Measurements from ENCODE around the gene PSMB10.
"Not testable (repeated sequence)": the region's sequence is repeated elsewhere in the genome, so short reads cannot be mapped to it uniquely, and the experiment has no call there.

Gene PSMB10

DNA sequence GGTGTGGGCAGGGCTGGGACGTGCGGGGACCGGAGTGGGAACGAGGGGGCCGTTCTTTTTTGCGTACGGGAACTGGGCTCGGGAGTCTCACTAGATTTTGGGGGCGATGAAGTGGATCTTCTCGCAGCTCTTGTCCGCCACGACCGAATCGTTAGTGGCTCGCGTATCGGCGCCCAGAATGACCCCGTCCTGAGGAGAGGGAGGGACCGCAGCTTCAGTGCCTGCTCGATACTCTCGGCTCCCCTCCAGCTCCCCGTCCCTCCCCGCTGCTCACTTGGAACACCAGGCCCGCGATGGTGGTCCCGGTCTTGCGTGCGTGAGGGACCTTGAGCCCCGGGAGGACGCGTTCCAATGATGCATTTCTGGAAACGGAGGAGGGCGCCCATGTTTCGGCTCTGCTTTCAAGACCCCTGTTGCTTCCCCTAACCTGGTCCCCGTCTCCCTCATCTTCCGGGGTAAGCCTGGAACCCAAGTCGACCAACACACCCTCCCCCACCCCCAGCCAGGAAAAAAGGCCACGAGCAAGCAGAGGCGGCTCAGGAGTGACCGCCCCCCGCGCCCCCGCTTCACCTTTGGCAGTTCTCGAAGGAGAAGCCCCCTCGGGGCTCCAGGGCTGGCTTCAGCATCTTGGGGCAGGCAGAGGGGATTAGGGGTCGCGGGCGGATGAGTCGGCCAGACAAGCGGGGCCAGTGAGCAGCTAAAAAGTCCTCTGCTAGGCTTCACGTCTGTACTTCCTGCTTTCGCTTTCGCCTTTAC lies at the start of gene PSMB10:
Gene PSMB10 (minus strand): TSS at position 727 of the 756 bp plus-strand sequence. CDS start 101 bp downstream, at position 626.
- peak; percentile 6 to 38 for DNase-seq (ENCODE audit: low read depth in 2 of 2, low spot score in 1 of 2)

DNA sequence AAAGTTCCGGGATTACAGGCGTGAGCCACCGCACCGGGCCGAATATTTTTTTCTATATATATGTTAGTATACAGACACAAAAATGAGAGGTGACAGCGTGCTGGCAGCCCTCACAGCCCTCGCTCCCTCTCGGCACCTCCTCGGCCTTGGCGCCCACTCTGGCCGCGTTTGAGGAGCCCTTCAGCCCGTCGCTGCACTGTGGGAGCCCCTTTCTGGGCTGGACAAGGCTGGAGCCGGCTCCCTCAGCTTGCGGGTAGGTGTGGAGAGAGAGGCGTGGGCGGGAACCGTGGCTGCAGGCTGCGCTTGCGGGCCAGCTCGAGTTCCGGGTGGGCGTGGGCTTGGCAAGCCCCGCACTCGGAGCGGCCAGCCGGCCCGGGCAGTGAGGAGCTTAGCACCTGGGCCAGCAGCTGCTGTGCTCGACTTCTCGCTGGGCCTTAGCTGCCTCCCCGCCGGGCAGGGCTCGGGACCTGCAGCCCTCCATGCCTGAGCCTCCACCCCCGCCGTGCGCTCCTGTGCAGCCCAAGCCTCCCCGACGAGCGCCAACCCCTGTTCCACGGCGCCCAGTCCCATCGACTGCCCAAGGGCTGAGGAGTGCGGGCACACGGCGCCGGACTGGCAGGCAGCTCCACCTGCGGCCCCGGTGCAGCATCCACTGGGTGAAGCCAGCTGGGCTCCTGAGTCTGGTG lies 45.5 kb upstream of the PSMB10 start:
- DNase-seq (ENCODE audit: low read depth in 2 of 2, low spot score in 1 of 2): no peak

DNA sequence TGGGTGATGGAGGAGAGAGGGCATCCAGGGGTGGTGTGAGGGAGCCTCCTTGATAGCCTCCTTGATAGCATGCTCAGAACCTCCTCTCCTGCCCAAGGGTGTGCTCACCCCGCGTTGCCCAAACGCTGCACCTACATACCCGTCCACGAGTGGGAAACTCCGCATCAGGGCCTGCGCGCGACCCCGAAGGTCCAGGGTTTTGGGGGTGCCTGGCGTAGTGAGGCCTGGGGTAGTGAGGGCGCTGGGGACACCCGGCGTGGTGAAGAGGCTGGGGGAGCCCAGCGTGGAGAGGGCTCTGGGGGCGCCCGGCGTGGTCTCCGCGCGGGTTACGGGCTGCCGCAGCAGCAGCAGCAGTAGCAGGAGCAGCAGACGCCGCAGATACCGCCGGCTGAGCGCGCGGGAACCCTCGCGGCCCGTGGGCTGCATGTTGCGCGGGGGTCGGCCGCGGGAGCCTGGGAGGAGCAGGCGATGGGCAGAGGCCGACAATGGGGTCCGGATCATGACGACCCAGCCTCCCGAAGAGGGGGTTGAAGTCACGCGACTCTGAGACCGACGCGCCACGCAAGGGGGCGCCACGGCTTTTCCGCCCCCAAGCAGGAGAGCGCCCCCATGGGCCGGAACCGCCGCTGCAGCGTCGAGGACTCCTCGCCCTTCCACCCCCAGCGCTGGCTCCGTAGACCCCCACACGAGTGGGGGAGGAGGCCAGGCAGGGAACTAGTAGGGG lies 43.5 kb upstream of the PSMB10 start, which contains the start of gene DPEP3:
Gene DPEP3 (minus strand): TSS at position 545 of the 724 bp plus-strand sequence. CDS start 119 bp downstream, at position 426.
- no peak for DNase-seq (ENCODE audit: low read depth in 2 of 2, low spot score in 1 of 2)

DNA sequence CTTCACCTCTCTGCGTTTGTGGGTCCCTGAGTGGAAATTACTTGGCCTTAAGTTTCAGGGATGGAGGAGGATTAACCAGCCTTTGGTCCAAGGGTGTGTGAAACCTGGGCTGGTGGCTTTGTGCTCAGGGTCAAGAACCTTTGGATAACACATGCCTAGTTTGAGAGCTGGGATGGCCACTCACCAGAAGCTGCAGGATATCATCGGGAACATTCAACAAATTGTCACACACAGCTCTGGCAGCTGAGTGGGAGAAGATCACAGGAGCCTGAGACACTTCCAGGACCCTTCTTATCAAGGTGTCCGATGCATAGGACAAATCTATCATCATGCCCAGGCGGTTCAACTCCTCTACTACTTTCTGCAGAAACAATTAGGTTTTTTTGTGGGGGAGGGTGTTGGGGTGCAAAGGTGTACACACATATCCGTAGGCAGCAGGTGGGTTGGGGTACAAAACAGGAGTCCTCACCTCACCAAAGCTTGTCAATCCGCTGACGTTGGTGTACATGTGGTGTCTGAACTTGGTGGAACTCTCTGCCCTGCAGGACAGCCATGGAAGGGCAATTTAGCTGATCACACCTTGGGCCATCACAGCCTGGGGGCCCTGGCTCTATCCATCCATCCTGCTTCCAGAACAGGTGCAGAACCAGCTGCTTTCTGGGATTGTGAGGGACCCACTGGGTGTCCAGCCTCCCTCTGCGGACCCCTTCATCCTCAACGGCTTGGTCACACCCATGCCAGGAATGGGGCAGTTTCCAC lies 41.0 kb upstream of the PSMB10 start:
- no peak for DNase-seq (ENCODE audit: low read depth in 2 of 2, low spot score in 1 of 2)

DNA sequence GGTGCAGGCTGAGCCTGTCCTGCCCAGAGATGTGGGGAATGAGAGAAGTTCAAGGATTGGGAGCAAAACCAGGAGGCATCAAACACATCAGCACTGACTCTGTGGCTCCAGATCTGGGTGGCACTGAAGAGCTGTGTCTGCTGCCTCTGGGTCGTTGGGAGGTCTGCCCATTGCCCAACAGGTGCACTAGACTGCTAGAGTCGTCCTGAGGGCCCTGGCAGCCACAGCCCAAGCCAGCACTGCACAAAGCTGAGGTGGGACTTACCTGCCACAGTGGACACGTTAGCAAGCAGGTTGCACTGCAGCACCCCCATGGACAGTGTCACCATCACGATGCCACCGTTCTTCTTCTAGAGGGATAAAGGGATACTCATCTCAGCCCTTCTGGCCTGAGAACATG lies 40.4 kb upstream of the PSMB10 start:
- DNase-seq (ENCODE audit: low read depth in 2 of 2, low spot score in 1 of 2): no peak

DNA sequence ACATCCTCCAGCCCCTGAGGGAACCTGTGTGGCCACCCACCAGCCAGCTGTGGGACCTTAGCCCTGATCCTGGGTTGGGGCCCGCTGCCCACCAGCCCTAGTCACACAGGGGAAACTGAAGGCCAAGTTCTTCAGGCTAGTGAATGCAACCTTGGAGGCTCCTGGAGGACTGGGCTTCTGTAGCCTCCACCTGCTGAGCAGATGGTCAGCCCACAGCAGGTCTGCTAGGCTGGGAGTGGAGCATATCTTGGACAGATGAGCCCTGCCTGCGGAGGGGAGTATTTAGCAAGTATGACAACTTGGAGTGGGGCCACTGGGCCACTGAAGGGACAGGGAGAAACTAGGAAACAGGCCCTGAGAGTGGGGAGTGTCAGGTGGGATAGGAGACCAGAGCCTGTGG lies 39.6 kb upstream of the PSMB10 start:
- no peak for DNase-seq (ENCODE audit: low read depth in 2 of 2, low spot score in 1 of 2)

DNA sequence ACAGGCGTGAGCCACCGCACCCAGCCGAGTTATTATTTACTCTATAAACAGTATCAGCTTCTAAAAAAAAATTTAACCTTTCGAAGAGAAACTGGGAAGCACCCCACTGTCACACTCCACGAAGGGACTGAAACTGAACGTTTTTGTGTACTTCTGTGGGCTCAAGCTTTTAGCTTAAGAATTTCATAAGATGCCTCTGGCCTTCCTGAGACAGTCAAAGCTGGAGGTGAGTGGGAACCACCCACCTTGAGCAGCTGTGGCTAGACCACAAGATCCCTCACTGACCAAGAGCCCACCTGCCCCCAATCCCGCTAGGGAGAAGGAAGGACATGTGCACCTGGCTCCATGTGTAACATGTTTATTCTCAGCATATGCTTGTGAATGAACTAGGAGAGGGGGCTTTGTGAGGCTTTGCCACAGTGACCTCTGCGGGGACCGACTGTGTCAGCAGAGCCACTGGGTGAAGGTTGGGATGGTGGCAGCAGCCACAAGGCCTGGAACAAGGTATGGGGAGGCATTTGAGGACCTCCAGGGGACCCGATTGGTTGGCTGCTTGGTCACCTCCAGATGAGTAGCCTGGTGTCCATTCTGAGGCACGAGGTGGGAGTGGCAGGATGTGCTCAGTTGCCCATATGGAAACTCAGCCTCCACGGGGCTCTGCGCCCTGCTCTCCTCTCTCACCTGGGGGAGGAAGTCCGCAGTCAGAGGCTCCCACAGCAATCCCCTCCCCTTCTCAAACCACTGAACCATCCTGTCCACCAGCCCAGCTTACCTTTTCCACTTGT lies 38.9 kb upstream of the PSMB10 start:
- no peak for DNase-seq (ENCODE audit: low read depth in 2 of 2, low spot score in 1 of 2)

DNA sequence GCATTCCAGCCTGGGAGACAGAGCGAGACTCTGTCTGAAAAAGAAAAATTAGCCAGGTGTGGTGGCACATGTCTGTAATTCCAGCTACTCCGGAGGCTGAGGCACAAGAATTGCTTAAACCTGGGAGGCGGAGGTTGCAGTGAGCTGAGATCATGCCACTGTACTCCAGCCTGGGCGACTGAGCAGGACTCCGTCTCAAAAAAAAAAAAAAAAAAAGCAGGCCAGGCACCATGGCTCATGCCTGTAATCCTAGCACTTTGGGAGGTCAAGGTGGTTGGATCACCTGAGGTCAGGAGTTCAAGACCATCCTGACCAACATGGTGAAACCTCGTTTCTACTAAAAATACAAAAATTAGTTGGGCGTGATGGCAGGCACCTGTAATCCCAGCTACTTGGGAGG lies 35.6 kb upstream of the PSMB10 start:
- DNase-seq (ENCODE audit: low read depth in 2 of 2, low spot score in 1 of 2): not testable (repeated sequence)

DNA sequence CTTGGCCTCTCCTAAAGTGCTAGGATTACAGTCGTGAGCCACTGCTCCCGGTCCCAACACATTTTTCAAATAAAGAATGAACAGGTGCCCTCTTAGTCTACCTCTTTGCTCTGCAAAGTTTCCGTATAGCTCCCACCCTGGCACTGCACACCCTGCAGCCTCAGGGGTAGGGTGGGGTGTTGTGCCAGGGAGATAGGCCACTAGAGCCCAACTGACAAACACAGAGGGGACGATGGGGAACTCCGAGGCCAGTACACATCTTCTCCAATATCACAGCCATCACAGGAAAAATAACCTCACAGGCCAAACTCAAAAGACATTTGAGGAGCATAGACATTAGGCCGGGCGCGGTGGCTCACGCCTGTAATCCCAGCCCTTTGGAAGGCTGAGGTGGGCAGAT lies 34.5 kb upstream of the PSMB10 start:
- no peak for DNase-seq (ENCODE audit: low read depth in 2 of 2, low spot score in 1 of 2)

DNA sequence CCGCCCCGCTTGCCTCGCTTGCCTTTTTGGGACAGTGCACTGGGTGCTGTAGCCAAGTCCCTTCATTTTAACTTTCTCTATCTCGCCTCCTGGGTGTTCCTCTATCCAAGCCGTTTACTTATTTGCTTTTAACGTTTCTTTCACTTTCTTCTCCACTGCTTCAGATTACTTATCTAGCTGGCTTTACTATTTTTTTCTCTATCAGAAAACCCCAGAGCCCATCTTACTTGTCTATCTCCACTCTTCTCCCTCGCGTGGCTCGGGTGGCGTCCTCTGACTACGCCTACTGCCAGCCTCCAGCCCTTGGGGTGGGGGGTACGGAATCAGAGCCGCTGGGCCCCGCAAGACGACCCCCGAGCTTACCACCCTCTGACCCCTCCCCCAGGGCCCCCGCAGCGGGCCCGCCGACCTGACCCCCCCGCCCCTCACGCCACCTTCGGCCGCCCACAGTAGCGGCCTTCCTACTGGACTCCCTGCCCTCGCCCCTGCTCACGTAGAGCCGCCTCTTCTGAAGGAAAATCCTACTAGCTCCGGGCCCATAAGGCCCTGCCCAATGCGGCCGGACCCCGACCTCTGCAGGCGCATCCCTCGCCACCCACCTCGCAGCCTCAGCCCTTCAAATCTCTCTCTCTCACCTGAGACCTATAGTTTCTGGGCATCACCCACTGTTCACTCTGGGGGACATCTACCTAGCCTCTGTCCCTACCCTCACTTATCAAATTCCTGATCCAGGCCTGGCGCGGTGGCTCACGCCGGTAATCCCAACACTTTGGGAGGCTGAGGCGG lies 32.8 kb upstream of the PSMB10 start:
- DNase-seq (ENCODE audit: low read depth in 2 of 2, low spot score in 1 of 2): no peak

DNA sequence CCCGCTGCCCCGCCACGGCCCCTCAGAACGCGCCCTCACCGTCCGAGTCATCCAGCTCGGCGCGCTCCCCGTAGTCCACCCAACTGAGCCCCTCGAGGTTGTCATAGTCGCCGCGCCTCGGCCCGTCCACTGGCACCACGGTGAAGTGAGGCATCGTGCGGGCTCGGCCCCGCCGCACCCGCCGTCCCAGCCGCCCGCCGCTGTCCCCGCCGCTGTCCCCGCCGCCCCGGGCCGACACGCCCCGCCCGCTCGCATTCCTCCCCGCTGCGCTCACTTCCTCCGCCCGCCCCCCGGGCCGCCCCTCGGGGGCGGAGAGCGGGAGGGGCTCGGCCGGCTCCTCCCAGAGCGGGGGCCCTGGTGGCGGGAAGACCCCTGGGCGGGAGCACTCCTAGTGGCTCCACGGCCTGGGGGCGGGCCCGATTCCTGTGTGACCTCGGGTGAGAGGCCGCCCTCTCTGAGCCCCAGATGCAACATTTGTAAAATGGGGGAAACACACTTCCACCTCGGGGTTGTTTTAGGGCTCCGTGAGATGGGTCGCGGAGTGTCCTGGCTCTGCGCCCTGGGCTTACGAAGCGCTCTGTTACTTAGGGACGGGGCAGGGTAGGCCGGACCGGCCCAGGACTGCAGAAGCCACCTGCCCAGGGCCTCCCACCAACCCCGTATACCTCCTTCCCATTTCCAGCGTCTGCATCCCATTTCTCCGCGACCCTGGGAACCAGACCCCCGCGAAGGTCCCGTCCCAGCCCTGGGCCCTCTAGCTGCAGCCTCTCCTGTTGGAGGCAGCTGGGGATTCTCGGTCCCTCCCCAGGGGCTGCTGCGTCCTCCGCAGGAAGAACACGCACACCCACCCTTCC lies 32.0 kb upstream of the PSMB10 start, which contains the start of gene SLC12A4:
Gene SLC12A4 (minus strand): TSS at position 238 of the 854 bp plus-strand sequence. CDS start 84 bp downstream, at position 154.
- DNase-seq (ENCODE audit: low read depth in 2 of 2, low spot score in 1 of 2): peak; percentile 51 to 69

DNA sequence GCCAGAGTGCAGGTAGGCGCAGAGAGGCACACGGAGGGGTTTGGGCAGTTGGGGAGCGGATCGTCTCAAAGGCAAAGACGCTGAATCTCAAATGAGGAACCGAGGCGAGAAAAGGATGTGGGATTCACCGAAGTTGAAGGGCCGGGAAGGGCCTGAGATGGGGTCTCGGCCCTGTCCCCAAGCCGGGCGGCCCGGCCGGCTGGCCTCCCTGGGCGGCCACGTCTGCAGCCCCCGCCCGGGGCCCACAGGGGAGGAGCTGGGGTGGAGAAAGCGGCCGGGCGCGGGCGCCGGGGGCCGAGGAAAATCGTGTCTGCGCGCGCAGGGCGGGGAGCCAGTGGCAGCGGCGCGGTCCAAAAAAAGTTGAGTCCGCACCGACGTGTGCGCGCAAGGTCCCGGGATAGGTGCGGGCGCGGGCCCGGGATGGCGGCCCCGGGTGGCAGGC lies 31.3 kb upstream of the PSMB10 start:
- no peak for DNase-seq (ENCODE audit: low read depth in 2 of 2, low spot score in 1 of 2)

DNA sequence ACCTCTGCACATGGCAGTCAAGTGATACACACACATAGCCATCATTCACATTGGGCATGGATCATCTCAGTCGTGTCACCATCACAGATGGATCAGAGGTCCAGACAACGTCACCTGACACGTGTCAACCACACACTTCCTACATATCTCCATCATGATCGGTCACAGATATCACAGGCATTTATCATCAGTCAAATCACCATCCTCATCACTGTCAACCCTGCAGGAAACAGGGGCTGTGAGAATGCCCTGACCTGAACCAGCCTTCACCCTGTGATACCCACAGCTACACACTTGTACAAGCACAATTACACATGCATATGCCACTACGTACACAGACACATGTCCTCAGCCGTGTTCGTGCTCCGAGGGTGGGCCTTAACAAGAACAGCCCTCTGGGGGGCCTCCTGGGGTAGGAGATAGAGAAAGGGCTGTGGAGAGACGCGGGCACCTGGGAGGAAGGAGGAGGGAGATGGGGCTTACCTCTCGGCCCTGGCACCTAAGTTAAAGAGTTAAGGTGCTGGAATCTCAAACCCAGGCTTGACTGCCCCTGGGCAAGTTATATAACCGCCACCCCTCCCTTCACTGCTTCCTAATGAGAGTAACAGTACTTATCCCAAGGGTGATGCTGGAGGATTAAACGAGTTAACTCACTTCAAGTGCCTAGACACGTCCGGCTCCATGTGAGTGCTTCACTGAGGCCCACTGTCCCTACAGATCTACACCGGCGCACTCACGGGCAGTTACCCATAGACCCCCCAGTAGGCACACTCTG lies 30.7 kb upstream of the PSMB10 start:
- no peak for DNase-seq (ENCODE audit: low read depth in 2 of 2, low spot score in 1 of 2)

DNA sequence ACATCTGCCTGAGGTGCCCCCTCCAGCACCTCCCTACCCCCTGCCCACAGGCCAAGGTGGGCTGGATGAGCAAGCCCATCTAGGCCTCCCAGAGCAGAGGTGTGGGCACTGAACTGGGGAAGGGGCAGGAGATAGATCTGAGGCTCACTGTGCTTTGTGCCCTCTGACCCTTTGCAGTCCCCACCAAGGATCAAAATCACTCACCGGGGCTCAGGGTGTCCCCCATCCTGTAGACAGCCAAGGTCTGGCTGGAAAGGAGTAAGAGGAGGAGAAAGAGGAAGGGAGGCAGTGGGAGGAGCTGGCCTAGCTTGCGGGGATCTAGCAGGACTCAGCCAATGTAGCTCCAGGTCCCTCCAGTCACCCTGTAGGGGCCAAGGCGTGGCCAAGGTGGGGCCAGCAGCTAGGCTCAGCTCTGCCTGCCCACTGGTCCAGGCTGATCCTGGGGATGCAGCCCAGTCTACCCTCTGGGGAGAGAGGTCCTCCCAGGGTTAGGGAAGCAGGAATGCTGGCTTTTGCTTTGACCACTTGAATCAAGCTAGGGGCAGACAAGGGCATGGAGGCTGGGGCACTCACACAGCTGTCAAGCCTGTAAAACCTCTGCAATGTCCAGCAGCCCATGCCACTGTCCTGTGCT lies 30.0 kb upstream of the PSMB10 start:
- no peak for DNase-seq (ENCODE audit: low read depth in 2 of 2, low spot score in 1 of 2)

DNA sequence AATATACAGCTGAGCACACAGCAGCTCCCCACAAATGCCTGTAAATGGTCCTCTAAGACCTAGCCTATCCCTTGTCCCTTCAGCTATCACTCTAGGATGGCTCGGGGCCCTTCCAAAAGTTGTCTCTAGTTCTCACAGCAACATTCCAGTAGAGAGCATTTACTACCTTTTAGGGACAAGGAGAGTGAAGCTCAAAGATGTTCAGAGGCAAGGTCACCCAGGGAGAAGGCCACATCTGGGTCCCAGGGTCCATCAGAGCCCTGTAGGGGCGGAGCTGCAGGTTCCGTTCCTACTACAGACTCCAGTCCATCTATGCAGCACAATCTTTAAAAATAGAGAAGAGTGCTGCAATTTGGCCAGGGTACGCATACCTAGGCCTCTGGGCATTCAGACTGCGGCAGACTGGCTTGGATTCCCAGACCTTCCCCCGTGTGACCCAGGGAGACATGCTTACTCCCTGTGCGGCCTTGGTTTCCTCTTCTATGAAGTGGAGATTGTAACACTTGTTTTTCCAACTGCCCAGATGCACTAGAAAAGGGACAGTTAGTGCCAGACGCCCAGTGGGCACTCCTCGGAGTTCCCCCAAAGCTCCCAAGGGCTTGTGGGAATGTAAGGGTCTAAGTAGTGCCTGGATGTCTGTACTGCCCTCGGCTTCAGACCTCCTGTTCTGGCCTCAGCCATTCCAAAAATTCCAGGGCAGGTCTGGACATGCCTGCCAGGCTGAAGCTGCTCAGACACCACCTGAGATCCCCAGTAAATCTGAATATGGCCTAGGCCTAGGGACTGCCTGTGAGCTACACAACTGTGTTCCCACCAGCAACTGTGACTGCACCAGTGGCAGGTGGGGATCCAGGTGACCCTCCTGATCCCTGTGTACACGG lies 29.3 kb upstream of the PSMB10 start:
- no peak for DNase-seq (ENCODE audit: low read depth in 2 of 2, low spot score in 1 of 2)

DNA sequence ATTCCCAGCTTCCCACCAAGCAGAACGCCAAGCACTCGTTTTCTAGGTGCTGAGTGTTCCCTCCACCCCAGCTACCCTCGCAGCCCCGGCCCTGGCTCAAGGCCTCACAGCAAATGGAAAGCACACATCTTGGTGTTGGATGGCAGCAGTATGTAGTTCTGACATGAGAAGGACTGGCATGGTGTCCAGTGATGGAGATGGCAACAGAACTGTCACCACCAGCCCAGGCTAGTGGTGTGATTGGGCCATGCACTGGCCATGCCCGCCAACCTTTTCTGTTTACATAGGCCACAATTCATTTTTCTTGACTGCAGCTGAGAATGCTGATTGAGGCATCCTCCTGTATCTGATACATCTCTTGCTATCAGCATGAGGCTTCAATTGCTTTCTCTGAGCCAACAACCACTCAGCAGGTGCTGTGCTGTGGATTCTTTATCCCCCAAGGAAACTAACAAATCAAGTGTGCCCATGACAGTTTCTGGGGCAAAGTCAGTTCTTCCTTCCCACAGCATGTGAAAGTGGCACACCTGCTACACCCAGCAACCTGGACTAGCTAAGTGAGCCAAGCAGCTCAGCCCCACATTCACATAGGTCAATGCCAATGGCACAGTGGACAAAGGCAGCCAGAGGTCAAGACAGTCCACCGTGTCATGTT lies 28.0 kb upstream of the PSMB10 start:
- DNase-seq (ENCODE audit: low read depth in 2 of 2, low spot score in 1 of 2): no peak
